NCI-H2107 treated with DMSO at 0.1 percent for 48 hours (cell line): ENCODE data around the gene BRME1.
A peak's percentile ranks its signal among the peaks of the same experiment; 100 is the strongest.

Source experiments
- DNase-seq: peaks from one replicate; lab custom pipeline; 2025; ENCODE audit not compliant: unreplicated experiment; lab: John Stamatoyannopoulos, UW

BRME1 gene

GRCh38 chr19:13888281-13888680 lies 17.6 kb downstream of the BRME1 start:
- no peak for DNase-seq

- DNase-seq = no peak
Measured at GRCh38 chr19:13887517-13887916, 18.4 kb downstream of the BRME1 start.

GRCh38 chr19:13887018-13887436 lies 18.9 kb downstream of the BRME1 start:
- no peak for DNase-seq

- no peak for DNase-seq
Measured at GRCh38 chr19:13885826-13886365, 20.0 kb downstream of the BRME1 start.

GRCh38 chr19:13884726-13885591 lies 21.0 kb downstream of the BRME1 start:
- DNase-seq = no peak

GRCh38 chr19:13883516-13884064 lies 22.3 kb downstream of the BRME1 start:
- DNase-seq = no peak

GRCh38 chr19:13882836-13883235 lies 23.1 kb downstream of the BRME1 start:
- no peak for DNase-seq

GRCh38 chr19:13882419-13882795 lies 23.5 kb downstream of the BRME1 start:
- DNase-seq = no peak

GRCh38 chr19:13881692-13882418 lies 24.1 kb downstream of the BRME1 start:
- no peak for DNase-seq

- no peak for DNase-seq
Measured at GRCh38 chr19:13881251-13881691, 24.6 kb downstream of the BRME1 start.

- peak; percentile 83 for DNase-seq
Measured at GRCh38 chr19:13880059-13881043, 25.6 kb downstream of the BRME1 start.

- no peak for DNase-seq
Measured at GRCh38 chr19:13877303-13877702, 28.6 kb downstream of the BRME1 start.

GRCh38 chr19:13876834-13877233 lies 29.1 kb downstream of the BRME1 start, which contains the start of gene NANOS3:
Gene NANOS3, plus strand, starts transcription at chr19:13877134. Its CDS starts 115 bp downstream, at chr19:13877249.
- no peak for DNase-seq

GRCh38 chr19:13875824-13876223 lies 30.1 kb downstream of the BRME1 start:
- DNase-seq = no peak

- no peak for DNase-seq
Measured at GRCh38 chr19:13873834-13874515, 31.9 kb downstream of the BRME1 start.

GRCh38 chr19:13872695-13873389 lies 33.1 kb downstream of the BRME1 start:
- no peak for DNase-seq

- no peak for DNase-seq
Measured at GRCh38 chr19:13872339-13872694, 33.6 kb downstream of the BRME1 start.

- no peak for DNase-seq
Measured at GRCh38 chr19:13870873-13871272, 35.0 kb downstream of the BRME1 start.

GRCh38 chr19:13869281-13869680 lies 36.6 kb downstream of the BRME1 start:
- DNase-seq = no peak
